Left ventricle myocardium inferior (tissue), 1 donor: ENCODE data around the gene ARL4A. TPM values are rescaled to one million over a fixed set of nuclear protein-coding genes. Genes with fewer than 3 reads are reported as not detected.
"Not testable (repeated sequence)": the region's sequence is repeated elsewhere in the genome, so short reads cannot be mapped to it uniquely, and the experiment has no call there.

Source experiments
- DNase-seq: peaks from one replicate; pipeline ENCODE4 v3.0.0-alpha.2; 2020
- H3K27ac ChIP-seq: fragments of 200-600 bp; replicated peaks from 2 replicates; pipeline ENCODE4 v1.8.0; 2021
- H3K27me3 ChIP-seq: fragments of 200-600 bp; 2 replicates; pipeline ENCODE4 v1.8.0; 2021; ENCODE audit warnings: low read depth
- H3K36me3 ChIP-seq: fragments of 200-600 bp; 2 replicates; pipeline ENCODE4 v1.8.0; 2021
- H3K4me1 ChIP-seq: fragments of 200-600 bp; 2 replicates; pipeline ENCODE4 v1.8.0; 2021
- H3K4me3 ChIP-seq: fragments of 200-600 bp; 2 replicates; pipeline ENCODE4 v1.8.0; 2021; ENCODE audit warnings: mild to moderate bottlenecking, moderate library complexity
- H3K9me3 ChIP-seq: fragments of 200-600 bp; replicated peaks from 2 replicates; pipeline ENCODE4 v1.8.0; 2021
- CTCF ChIP-seq: fragments of 200-600 bp; IDR thresholded peaks from 2 replicates; pipeline ENCODE4 v1.8.0; 2021; ENCODE audit warnings: antibody characterized with exemption, mild to moderate bottlenecking, borderline replicate concordance
- intact Hi-C: fragments of 100-400 bp; cut with micrococcal nuclease; formaldehyde crosslinking; loops from one replicate; pipeline ENCODE4 v1.11.0; 2022
- total RNA-seq: library from RNA; stranded (reverse); fragmentation: NEBNext Ultra II Directional; extraction: Animal tissue kit (Norgen Biotek cat#: 25700); gene quantifications from one replicate; pipeline ENCODE4 v1.2.1, GENCODE V29; 2021
- donor health status: DM: no; HTN: yes; CAD: no; lungs with severe emphysema.

The ARL4A gene
- total RNA-seq, 1 donor from 2014 or later = 11.5 TPM

GRCh38 chr7:12642508-12642907, 44.9 kb upstream of the ARL4A start:
- Histone ChIP-seq H3K27ac (no peak overlapping the region), H3K4me1 (peaks cover 8% of the 10 kb centered on the region), H3K27me3 (no peaks in the 10 kb centered on the region), H3K4me3 (no peak overlapping the region), H3K9me3 (no peaks in the 10 kb centered on the region), H3K36me3 (no peaks in the 10 kb centered on the region)
- TF ChIP-seq CTCF = no peak
- DNase-seq = no peak
- intact Hi-C loops = no loop called here

- Histone ChIP-seq H3K9me3 (no peaks in the 10 kb centered on the region), H3K27me3 (no peaks in the 10 kb centered on the region), H3K36me3 (no peaks in the 10 kb centered on the region), H3K4me3 (no peak overlapping the region), H3K4me1 (peaks cover 6% of the 10 kb centered on the region), H3K27ac (no peak overlapping the region)
- intact Hi-C loops = no loop called here
- no peak for DNase-seq
- TF ChIP-seq CTCF = no peak
Observed at GRCh38 chr7:12643001-12643643, 44.3 kb upstream of the ARL4A start.

- Histone ChIP-seq H3K27ac (no peak overlapping the region), H3K9me3 (no peaks in the 10 kb centered on the region), H3K4me3 (no peak overlapping the region), H3K36me3 (no peaks in the 10 kb centered on the region), H3K27me3 (no peaks in the 10 kb centered on the region), H3K4me1 (peaks cover 1% of the 10 kb centered on the region)
- intact Hi-C loops = no loop called here
- DNase-seq = no peak
- no peak for TF ChIP-seq CTCF
Observed at GRCh38 chr7:12643644-12644043, 43.8 kb upstream of the ARL4A start.

DNA sequence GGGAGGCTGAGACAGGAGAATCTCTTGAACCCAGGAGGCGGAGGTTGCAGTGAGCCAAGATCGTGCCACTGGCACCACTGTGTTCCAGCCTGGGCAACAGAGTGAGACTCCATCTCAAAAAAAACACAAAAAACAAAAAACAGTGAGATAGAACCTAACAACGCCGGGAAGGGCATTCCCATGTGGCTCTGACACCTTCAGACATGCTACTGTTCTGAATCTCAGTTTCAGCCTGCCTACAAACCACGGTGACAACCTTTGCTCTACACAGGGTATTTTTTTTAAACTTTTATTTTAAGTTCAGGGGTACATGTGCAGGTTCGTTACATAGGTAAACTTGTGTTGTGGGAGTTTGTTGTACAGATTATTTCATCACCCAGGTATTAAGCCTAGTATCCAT, 42.2 kb upstream of the ARL4A start:
- H3K27ac ChIP-seq, intact Hi-C loops, H3K27me3 ChIP-seq, H3K36me3 ChIP-seq, H3K4me3 ChIP-seq, H3K4me1 ChIP-seq, DNase-seq, H3K9me3 ChIP-seq: not testable (repeated sequence)

- no peak for DNase-seq
- TF ChIP-seq CTCF = no peak
- Histone ChIP-seq H3K4me1 (no peaks in the 10 kb centered on the region), H3K4me3 (no peak overlapping the region), H3K27me3 (no peaks in the 10 kb centered on the region), H3K36me3 (no peaks in the 10 kb centered on the region), H3K27ac (no peak overlapping the region), H3K9me3 (no peaks in the 10 kb centered on the region)
- intact Hi-C loops = no loop called here
Observed at GRCh38 chr7:12646139-12646538, 41.3 kb upstream of the ARL4A start.

GRCh38 chr7:12647364-12648219, 39.8 kb upstream of the ARL4A start:
- intact Hi-C loops = no loop called here
- H3K4me3 ChIP-seq = no peak overlapping the region
- H3K9me3 ChIP-seq = no peaks in the 10 kb centered on the region
- no peaks in the 10 kb centered on the region for H3K36me3 ChIP-seq
- no peak for DNase-seq
- no peaks in the 10 kb centered on the region for H3K4me1 ChIP-seq
- TF ChIP-seq CTCF = no peak
- no peaks in the 10 kb centered on the region for H3K27me3 ChIP-seq
- H3K27ac ChIP-seq = no peak overlapping the region
